ENCODE results near the gene FANCI. TPM values are rescaled to one million over a fixed set of nuclear protein-coding genes. Genes with fewer than 3 reads are reported as not detected.

Gene FANCI
- total RNA-seq, 3 donors from 2014 or later = 7.6 to 9.9 (median 7.9) TPM

DNA sequence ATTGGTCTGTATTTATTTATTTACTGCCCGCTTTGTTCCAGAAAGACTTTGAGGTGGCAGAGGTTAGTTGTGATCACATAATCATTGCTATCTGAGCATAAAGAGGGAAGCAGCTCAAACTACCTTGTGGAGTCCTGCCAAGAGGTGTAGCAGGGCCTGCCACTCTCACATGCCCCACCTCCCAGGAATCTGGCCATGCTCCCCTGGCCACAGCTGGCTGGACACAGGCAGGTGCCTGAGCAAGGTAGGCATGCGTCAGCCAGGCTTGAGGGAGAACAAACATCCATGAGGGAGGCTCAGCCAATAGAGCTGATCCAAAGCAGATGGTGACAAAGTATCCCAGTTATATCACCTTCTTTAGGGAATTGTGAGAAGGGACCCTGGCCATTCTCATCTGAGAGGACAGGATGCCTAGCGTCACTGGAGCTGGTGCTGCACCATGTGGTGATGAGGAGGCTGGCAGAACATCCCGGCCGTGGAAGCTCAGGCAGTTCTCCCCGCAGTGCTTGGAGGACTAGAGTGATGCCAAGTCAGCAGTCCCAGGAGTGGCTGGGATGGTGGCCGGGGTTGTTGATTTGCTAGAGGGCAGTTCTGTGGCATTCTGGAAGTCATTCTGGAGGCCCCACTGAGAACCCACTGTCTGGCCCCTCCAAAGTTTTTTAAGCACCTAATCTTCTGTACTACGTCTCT is 97.7 kb downstream of the FANCI start:
- no peaks in the 10 kb centered on the region for H3K4me1 ChIP-seq
- H3K27ac ChIP-seq = no peak overlapping the region
- no peak overlapping the region for H3K4me3 ChIP-seq
- TF ChIP-seq POLR2AphosphoS5 (IDR thresholded peaks at IDR 0.05) = no peak
- TF ChIP-seq, protein P1, sequence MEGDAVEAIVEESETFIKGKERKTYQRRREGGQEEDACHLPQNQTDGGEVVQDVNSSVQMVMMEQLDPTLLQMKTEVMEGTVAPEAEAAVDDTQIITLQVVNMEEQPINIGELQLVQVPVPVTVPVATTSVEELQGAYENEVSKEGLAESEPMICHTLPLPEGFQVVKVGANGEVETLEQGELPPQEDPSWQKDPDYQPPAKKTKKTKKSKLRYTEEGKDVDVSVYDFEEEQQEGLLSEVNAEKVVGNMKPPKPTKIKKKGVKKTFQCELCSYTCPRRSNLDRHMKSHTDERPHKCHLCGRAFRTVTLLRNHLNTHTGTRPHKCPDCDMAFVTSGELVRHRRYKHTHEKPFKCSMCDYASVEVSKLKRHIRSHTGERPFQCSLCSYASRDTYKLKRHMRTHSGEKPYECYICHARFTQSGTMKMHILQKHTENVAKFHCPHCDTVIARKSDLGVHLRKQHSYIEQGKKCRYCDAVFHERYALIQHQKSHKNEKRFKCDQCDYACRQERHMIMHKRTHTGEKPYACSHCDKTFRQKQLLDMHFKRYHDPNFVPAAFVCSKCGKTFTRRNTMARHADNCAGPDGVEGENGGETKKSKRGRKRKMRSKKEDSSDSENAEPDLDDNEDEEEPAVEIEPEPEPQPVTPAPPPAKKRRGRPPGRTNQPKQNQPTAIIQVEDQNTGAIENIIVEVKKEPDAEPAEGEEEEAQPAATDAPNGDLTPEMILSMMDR (IDR thresholded peaks at IDR 0.05) = no peak
- TF ChIP-seq POLR2A (IDR thresholded peaks at IDR 0.05) = no peak
- H3K36me3 ChIP-seq = no peaks in the 10 kb centered on the region
- intact Hi-C loops (cut with DNase I; ENCODE audit: low total_unique reads) = no loop called here
- no peak for DNase-seq (ENCODE audit: low spot score in 2 of 2)
- no peaks in the 10 kb centered on the region for H3K9me3 ChIP-seq
- H3K27me3 ChIP-seq = no peaks in the 10 kb centered on the region

DNA sequence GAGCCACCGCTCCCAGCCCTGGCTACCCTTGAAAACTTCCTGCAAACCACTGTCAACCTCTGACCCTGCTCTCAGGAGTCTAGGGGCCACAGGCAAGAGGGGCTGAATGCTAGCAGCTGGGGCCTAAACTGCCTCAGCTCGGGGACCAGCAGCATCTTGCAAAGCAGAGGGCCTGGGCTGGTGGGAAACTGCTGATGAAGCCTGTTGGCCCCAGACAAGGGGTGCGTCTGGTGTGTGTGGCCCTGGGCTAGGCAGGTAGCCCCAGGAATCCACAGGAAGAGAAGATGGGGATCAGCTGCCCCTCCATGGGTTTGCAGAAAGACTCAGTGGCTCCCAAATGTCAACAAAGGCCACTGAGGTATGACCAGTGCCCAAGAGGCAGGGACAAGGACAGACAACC is 99.1 kb downstream of the FANCI start:
- no peaks in the 10 kb centered on the region for H3K9me3 ChIP-seq
- H3K27me3 ChIP-seq = no peaks in the 10 kb centered on the region
- no peaks in the 10 kb centered on the region for H3K4me1 ChIP-seq
- no peak overlapping the region for H3K4me3 ChIP-seq
- H3K27ac ChIP-seq = no peak overlapping the region
- DNase-seq (ENCODE audit: low spot score in 2 of 2) = no peak
- intact Hi-C loops (cut with DNase I; ENCODE audit: low total_unique reads) = no loop called here
- TF ChIP-seq POLR2AphosphoS5 (IDR thresholded peaks at IDR 0.05) = no peak
- no peak for TF ChIP-seq POLR2A (IDR thresholded peaks at IDR 0.05)
- H3K36me3 ChIP-seq = no peaks in the 10 kb centered on the region

GRCh38 chr15:89345248-89345647 is 101.5 kb downstream of the FANCI start:
- no peak overlapping the region for H3K4me3 ChIP-seq
- H3K36me3 ChIP-seq = no peaks in the 10 kb centered on the region
- intact Hi-C loops (cut with DNase I; ENCODE audit: low total_unique reads) = no loop called here
- no peaks in the 10 kb centered on the region for H3K9me3 ChIP-seq
- DNase-seq (ENCODE audit: low spot score in 2 of 2) = no peak
- no peaks in the 10 kb centered on the region for H3K27me3 ChIP-seq
- no peaks in the 10 kb centered on the region for H3K4me1 ChIP-seq
- no peak overlapping the region for H3K27ac ChIP-seq
- TF ChIP-seq, protein P1 (IDR thresholded peaks at IDR 0.05) = no peak
- no peak for TF ChIP-seq POLR2AphosphoS5 (IDR thresholded peaks at IDR 0.05)
- no peak for TF ChIP-seq POLR2A (IDR thresholded peaks at IDR 0.05)

- intact Hi-C loops (cut with DNase I; ENCODE audit: low total_unique reads) = no loop called here
- H3K4me1 ChIP-seq = no peaks in the 10 kb centered on the region
- H3K36me3 ChIP-seq = no peaks in the 10 kb centered on the region
- no peak overlapping the region for H3K4me3 ChIP-seq
- H3K27ac ChIP-seq = no peak overlapping the region
- no peaks in the 10 kb centered on the region for H3K27me3 ChIP-seq
- H3K9me3 ChIP-seq = no peaks in the 10 kb centered on the region
- no peak for TF ChIP-seq POLR2A (IDR thresholded peaks at IDR 0.05)
- TF ChIP-seq, protein P1 (IDR thresholded peaks at IDR 0.05) = no peak
- no peak for TF ChIP-seq POLR2AphosphoS5 (IDR thresholded peaks at IDR 0.05)
- DNase-seq (ENCODE audit: low spot score in 2 of 2) = no peak
These were observed 102.9 kb downstream of the FANCI start for GRCh38 chr15:89346516-89347231.

- DNase-seq (ENCODE audit: low spot score in 2 of 2) = no peak
- no peaks in the 10 kb centered on the region for H3K4me1 ChIP-seq
- no peak overlapping the region for H3K4me3 ChIP-seq
- H3K36me3 ChIP-seq = no peaks in the 10 kb centered on the region
- intact Hi-C loops (cut with DNase I; ENCODE audit: low total_unique reads) = no loop called here
- TF ChIP-seq, protein P1 (IDR thresholded peaks at IDR 0.05) = no peak
- TF ChIP-seq POLR2AphosphoS5 (IDR thresholded peaks at IDR 0.05) (no peak), POLR2A (IDR thresholded peaks at IDR 0.05) (no peak)
- H3K27ac ChIP-seq = no peak overlapping the region
- H3K27me3 ChIP-seq = peaks cover 0 to 11% of the 10 kb centered on the region in 2 donors
- no peaks in the 10 kb centered on the region for H3K9me3 ChIP-seq
These were observed 105.4 kb downstream of the FANCI start for GRCh38 chr15:89349206-89349558.
